IPS DF 19.7 (cell line): ENCODE results near the gene NCK1.
A peak's percentile ranks its signal among the peaks of the same experiment; 100 is the strongest.

Source experiments
- DNase-seq: peaks from one replicate; pipeline ENCODE4 v3.0.0-alpha.2; 2013; ENCODE audit warnings: low read depth, low spot score

NCK1 gene

DNA sequence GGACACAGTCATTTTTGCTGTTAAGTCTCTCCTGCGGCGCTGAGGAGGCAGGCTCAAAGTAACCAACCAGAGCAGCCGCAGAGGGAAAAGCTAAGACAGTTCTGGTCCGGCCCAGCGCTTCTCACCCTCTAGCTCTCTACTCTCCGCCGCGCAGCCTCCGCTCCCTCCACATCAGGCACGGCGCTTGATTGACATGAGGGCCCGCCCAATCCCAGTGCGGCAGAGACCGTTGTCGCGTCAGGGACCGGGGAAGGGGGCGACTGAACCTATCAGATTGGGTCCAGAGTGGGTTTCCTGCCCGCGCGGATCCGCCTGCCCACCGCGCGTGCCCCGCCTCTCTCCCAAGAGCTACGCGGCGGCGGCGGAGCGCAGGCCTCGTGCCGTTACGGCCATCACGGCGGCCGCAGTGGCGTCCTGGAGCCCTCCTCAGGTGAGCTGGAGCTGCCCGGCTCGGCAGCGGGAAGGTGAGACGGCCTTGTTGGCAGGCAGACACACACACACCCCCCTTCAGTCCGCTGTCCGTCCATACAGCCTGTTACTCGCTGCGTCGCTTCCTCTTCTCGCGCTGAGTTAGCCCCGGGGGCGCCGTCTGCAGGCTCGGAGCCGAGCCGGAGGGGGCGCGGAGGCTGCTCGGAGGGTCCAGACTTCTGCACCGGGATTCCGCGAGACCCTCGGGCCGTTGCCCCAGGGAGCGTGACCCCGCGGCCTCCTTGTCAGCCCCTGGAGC is at the start of gene NCK1:
Gene NCK1 (plus strand): TSS at position 319 of the 727 bp plus-strand sequence. CDS start 65,794 bp downstream, outside the sequence.
- peak; percentile 94 for DNase-seq

DNA sequence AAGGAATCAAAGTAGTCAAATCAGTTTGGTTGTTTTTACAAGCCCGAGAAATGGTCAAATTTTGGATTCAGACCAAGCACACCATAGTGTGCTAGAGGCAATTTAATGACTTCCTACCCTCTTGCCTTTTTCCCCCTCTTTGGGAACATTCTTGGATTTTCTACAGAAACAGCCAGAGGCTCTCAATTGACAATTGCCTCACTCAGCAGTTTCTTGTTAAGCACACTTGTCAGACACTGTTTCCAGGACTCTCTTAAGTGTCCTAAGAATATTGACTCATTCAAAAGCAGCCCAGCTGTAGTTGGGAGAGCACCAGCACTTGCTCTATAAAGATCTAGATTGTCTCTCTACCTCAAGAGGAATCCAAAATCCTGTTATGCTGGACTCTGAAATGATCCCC is 44.6 kb upstream of the NCK1 start:
- no peak for DNase-seq

DNA sequence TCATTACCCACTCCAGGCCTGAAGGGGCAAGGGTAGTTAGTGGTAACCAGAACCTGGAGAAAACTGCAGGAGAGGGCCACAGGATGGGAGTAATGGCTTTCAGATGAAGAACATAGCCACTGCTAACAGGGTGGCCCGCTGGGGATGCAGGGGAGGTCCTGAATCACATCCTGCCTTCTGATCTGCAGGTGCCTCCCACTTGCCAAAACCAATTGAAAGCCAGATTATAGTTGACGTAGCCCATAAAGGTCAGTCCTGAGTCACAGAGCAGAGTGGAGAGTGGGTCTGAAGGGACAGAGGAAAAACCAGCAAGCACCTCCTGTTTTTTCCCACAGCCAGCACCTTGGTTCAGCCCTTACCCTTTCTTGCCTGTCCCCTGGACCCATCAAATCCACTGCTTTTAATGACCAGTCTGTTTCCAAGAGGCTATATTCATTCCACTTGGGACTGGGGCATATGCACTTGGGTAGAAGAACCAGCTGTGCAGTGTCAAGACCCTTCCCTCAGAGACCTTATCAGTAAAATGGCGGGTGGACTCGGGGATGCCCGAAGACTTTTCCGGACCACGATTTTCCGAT is 43.7 kb upstream of the NCK1 start:
- DNase-seq: peak; percentile 52

DNA sequence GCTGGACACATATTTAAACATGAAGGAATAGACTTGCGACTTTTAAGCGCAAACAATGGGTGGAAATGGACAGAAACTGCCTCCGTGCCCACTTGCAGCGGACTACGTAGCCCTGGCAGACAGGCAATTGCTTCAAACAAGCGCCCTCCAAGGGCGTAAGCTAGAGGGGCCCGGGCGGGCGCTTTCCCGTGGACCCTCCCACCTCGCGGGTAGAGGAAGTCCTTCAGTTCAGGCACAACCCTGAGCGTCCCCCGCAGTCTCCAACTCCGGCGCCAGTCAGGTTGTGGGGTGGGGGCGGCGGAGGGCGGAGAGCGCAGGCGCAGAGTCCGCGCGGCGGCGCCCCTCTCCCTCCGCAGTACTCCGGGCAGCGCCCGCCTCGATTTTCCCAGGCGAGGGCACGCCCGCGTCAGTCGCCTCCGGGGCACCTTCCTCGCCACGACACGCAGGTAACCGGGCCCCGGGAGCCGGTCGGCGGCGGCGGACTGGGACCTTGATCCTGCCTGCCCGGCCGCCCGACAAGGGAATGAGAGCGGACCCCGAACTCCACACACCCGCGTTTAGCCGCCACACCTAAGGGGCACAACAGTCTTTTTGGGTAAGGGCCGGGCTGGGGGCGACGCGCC is 43.1 kb upstream of the NCK1 start, which contains the start of gene SLC35G2:
Gene SLC35G2 (plus strand): TSS at position 358 of the 623 bp plus-strand sequence. CDS start 35,335 bp downstream, outside the sequence.
- no peak for DNase-seq

DNA sequence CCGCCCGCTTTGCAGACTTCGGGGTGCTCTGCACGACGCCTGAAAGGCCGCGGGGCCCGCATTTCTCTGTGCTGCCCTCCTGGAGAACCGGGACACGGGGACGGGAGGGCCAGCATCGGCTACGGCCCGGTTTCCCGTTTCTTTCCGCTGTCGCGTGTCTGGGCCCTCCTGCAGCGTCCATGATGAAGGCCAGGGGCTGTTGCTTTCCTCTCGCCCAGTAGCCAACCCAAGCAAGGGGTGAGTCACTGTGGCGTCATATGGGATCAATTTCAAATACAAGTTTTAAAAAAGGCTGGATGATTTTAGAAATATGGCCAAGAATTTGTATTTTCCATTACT is 42.6 kb upstream of the NCK1 start:
- DNase-seq: no peak

DNA sequence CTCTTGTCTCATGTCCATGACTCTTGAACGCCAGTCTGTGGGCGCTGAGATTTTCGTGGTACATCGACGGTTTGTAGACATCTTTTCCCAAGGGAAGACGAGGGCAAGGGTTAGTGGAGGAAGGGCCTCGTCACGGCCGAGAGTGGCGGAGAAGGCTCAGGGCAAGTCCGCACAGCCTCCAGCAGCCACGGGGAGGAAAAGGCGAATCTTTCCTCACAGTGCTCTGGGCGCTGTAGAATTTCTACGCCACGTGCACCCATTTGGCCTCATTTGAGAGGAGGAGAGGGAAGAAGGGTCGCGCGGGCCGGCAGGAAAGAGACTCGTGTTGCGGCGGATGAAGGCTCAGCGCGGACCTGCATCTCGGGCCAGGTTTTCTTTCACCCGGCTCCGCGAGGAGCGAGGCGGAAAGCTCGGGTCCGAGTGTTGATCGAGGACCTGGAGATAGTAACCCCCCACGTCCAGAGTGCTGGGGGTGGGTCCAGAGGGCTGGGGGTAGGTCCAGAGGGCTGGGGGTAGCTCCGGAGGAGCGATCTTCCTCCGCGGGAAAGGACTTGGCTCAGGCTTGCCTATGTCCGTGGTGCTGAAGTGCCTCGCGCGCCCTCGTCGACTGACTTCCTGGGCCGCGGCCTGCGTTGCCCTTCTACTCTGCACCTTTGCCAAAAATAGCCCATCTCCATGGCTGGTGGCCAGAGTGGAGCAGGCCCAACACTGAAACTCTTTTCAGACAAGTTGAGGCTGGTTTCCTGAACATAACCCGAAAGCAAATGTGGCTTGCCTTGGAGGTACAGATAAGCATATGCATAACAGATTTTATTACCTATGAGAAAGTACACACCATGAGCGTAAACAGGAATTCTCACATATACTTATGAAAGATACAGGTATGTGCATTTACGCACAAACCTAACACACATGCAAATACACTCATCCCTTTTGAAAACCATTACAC is 42.0 kb upstream of the NCK1 start:
- DNase-seq: peak; percentile 54

DNA sequence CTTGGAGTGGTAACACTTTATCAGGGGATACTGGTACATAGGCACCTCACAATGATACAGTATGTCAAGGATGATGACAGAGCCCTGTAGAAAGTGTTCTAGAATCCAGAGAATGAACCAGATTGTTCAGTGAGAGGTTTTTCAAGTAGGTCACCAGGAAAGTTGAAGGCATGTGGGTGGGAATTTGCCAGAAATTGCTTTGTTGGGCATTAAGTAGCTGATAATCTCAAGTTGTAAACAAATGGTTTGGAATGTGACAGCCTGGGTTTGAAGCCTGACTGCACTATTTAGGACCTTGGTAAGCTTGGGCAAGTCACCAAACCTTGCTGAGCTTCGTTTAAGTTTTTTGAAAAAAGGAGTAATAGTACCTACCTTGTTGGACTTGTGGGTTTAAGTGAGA is 30.5 kb upstream of the NCK1 start:
- no peak for DNase-seq

DNA sequence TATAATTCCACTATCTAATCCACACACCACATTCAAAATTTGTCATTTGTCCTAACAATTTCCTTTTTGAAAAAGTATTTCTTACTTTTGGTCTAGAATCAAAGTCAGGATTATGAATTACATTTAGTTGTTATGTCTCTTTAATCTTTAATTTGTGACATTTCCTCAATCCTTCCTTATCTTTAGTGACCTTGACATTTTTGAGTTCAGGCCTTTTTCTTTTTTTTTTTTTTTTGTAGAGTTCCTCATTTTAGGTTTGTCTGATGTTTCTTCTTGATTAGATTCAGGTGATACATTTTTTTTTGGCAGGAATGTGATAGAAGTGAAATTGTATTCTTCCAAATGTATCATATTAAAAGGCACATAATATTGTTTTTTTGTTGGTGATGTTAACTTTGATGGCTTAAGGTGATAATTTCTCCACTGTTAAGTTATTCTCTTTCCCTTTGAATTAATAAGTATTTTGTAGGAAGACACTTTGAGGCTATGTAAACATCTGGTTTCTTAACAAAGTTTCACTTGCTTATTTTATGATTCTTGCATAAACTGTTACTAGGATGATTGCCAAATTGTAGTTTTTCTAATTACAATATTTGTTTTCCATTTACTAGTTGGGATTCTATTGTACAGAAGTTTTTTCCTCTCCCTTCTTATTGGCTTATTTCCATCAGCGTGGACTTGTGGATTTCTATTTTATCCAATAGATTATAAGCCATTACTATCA is 26.8 kb upstream of the NCK1 start:
- DNase-seq: no peak

DNA sequence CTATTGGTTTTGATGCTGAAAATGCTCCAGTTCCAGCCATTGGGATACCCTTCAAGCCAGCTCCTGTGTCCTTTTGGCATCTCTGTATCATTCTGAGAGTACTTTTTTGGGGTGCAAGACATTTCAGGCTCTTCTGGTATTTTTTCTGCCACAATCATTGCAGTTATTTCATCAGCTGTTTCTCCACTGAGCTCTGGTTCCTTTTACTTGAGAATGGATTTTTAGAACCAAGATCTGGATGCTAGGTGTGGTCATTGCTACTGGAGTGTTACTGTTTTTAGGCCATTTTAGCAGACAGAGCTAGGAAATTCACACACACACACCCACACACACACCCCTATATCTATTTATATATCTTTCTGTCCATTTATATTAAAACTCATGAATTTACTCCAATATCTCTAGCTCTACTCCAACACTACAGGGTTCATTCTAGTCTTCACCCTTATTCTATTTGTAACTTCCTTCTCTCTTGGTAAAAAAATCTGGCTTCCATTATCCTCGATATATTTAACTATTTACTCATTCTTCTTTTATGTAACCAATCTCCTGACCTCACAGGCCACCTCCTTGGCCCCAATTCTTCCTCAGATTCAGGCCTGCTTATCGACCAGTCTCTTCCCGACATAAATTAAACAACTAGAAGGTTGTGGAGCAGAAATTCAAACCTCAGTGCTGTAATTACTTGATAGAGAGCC is 26.0 kb upstream of the NCK1 start:
- no peak for DNase-seq

DNA sequence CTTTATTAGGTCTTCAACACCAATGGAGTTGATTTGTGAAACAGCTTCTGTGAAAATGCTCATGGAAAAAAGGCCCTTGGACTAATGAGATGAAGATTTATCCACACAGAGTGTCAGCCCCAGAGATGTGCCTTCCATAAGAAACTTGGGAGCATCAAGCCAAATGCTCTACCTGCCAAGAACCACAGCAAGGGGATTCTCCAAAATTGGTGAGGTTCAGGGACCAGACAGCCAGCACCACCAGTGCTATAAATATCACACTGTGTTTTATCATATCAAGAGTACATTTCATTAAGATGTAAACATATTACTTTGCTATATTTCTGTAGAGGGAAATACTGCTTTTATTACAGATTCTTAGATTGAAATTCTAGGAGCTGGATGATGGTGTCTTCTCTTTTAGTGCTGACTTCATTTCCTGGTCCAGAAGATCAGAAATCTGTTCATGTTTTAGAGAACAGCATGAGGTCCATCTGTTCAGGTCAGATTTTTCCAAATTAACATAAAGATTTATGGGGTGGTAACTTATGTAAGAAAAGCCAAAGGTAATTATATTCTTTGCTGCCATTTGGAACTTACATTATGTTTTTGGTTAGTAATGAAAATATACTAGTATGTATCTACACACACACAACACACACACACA is 25.4 kb upstream of the NCK1 start:
- DNase-seq: no peak

DNA sequence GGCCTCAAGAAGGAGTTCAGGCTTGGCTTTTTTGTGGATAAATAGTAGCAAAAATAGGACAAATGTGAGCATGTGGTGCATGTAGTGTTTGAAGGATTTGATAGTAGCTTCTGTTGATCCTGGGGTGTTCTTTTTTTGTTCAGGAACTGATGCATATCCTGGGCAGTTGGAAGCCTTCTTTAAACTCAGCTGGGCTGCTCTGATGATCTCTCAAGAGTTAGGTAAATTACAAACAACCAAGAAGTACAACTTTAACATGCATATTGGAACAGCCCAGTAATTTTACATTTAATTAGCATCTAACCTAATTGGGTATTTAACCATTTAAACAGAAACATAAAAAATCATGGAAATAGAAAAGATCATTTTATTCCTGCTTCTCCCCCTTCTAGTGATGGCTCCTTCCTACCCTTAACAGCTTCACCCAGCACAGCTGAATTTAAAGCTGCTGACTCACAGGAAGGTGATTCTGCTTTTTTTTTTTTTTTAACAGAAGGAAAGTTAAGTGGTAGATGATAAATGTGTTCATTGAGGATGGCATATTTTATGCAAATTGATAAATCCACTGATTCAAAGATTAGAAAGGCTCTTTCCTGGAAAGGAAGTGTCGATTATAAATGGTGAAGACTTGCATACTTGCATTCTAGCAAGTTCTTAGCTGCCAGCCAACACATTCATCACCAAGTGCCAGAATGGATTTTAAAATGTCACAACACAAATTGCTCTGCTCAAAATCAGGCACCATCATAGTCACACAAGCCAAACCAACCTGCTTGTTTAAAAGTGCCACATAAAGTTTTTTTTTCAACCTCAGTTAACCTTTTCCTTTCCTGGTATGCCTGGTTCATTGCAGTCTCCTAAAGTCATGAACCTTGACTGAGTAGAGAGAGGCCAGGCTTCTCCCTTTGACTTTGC is 23.1 kb upstream of the NCK1 start:
- no peak for DNase-seq

DNA sequence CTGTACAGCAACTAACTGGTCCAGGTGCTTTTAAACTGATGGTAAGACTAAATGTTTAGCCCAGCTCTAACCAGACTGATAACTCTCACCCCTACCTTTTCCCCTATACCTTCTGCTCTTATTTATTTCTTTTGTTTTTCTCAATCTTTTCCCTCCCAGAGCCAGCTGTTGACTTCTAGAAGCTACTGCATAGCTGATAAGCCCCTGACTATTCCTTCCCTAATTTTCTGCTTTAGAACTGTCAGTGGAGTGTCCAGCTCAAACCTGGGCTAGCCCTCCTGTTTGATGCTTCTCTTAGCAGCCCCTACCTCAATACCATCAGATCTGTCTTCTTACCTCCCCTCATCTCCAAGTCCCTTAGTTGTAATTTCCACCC is 22.5 kb upstream of the NCK1 start:
- no peak for DNase-seq

DNA sequence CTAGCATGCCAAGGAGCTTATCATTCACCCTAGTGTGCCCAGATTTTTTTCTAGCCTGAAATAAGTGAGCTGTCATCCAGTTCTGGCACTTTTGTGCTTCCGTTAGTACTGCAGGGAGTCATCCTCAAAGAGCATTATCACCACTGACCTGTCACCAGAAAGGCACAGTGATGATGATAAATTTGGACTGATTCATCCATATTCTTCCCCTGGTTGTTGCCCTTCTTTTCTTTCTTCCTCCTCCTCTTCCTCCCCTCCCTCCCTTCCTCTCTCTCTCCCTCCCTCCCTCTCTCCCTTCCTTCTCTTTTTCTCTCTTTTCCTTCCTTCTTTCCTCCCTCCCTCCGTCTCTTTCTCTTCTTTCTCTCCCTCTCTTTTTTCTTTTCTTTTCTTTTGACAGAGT is 21.8 kb upstream of the NCK1 start:
- DNase-seq: no peak

DNA sequence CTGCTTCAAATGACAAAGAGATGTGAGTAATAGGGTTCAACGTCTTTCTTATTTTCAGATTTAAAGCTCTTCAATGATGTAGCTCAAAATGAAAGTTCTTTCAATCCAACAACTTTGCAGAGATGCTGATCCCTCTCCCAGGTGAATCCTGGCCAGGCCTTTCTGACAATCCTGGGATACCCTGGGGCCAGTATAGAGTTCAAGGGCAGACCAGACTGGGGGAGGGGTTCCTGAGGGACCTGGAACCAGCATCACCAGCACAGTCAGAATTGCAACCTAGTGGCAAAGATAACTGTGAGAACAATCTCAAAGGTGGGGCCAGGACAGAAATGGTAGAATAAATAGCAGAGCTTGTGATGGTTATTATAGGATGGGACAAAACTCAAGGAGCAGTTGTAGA is 19.7 kb upstream of the NCK1 start:
- DNase-seq: no peak

DNA sequence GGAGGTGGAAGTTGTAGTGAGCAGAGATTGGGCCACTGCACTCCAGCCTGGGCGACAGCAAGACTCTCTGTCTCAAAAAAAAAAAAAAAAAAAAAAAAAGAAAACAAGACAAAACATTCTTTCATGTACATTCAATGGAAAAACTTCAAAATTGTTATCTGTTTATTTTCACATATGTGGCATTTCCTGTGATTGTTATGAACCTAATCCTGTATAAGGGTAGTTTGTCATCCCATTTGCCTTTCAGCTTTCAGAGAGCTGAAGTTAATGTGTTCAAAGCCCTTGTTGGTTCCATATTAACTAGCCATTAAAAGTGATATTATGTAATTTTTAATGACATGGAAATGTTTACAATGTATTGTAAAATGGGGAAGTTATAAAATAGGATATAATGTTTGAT is 17.3 kb upstream of the NCK1 start:
- DNase-seq: no peak

DNA sequence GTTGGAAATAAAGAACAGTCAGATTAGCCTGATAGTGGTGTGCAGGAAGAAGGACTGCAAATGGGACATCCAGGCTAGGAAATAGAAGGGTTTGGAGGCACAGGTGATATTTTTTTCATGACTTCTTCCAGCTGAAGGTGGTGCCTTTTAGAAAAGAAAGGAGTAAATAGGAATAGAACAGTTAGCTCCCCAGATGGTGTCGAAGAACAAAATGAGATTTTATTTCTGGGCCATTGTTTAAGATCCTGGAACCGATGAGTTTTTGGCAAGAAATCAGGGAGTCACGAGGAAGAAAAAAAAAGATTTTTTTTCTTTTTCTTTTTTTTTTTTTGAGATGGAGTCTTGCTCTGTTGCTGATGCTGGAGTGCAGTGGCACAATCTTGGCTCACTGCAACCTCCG is 9.8 kb upstream of the NCK1 start:
- no peak for DNase-seq

DNA sequence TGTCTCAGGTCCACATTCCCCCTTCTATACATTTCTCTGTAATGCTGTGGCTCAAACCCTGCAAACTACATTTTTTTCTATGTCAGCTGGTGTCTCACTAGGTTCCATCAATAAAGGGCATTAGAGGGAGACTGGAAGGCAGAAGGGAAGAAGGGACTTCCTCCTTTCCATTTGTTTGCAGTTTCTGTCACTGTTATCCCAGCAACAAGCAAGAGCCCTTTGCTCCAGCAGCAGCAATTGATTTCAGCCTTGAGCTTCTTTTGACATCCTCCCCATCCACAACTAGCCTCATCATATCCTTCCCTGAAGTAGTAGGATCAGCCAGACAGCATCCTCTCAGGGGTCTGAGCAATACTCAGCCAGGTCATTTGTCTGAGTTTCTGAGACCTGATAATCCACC is 5.3 kb upstream of the NCK1 start:
- DNase-seq: no peak

DNA sequence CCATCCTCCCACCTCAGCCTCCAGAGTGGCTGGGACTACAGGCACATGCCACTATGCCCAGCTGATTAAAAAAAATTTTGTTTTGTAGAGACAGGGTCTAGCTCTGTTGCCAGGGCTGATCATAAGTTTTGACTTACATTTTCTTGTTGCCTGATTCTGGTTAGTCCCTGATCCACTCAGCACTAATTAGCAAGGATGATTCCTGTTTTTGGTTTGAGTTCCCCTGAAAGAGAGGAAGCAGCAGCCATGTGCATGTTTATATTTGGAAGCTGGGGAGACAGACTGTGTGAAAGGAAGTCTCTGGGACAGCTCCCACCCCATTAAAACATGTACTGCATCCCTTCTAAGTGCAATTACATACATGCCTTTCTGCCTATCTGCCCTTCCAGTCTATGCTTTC is 3.6 kb upstream of the NCK1 start:
- DNase-seq: no peak

DNA sequence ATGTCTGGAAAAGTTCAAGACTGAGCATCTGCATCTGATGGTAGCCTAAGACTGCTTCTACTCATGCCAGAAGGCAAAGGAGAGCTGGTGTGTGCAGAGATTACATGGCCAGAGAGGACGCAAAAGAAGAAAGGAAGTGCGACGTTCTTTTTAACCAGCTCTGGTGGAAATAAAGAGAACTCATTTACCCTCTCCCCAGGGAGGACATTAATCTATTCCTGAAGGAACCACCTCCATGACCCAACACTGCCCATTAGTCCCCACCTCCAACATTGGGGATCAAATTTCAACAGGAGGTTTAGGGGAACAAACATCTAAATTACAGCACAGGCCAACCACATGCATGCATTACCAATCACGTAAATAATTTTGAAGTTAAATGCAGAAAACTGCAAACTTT is 1.5 kb upstream of the NCK1 start:
- peak; percentile 50 for DNase-seq
